Activated naive CD4-positive, alpha-beta T cell treated with anti-CD3 and anti-CD28 coated beads, Interleukin-2, amount 10 ng/mL, durations not matched to agents 7 days and 5 days (primary cell): ENCODE results near the gene SLC1A3.

Experiments used
- CTCF ChIA-PET: fragments of 350-600 bp; sonication (Branson Sonifier 250); formaldehyde crosslinking; loops from one replicate; lab custom pipeline; 2021; ENCODE audit warnings: antibody characterized with exemption; lab: Charles Lee
- DNase-seq: peaks from one replicate; pipeline ENCODE4 v3.0.0-alpha.2; 2020
- H3K27ac Mint-ChIP-seq: one replicate; pipeline ENCODE4 v1.8.0; 2021; ENCODE audit warnings: mild to moderate bottlenecking, moderate library complexity, mixed read lengths
- H3K27me3 Mint-ChIP-seq: one replicate; pipeline ENCODE4 v1.8.0; 2021; ENCODE audit warnings: mild to moderate bottlenecking, mixed read lengths
- H3K36me3 Mint-ChIP-seq: one replicate; pipeline ENCODE4 v1.8.0; 2021; ENCODE audit warnings: mixed read lengths
- H3K4me1 Mint-ChIP-seq: one replicate; pipeline ENCODE4 v1.8.0; 2021; ENCODE audit warnings: mixed read lengths
- H3K4me3 Mint-ChIP-seq: one replicate; pipeline ENCODE4 v1.8.0; 2021; ENCODE audit warnings: mild to moderate bottlenecking, moderate library complexity, mixed read lengths
- H3K9me3 Mint-ChIP-seq: one replicate; pipeline ENCODE4 v1.8.0; 2021; ENCODE audit warnings: mixed read lengths

SLC1A3 gene

GRCh38 chr5:36610621-36611020 lies 4.2 kb downstream of the SLC1A3 start:
- CTCF ChIA-PET: interaction anchor here (0.6 kb wide), 1 partner anchor 310 kb away, joined by 3 read pairs; no protein-coding TSS in a partner anchor
- Mint-ChIP-seq H3K27ac (no peak overlapping the region), H3K4me3 (no peak overlapping the region), H3K9me3 (no peaks in the 10 kb centered on the region), H3K36me3 (no peaks in the 10 kb centered on the region), H3K4me1 (peaks cover 18% of the 10 kb centered on the region), H3K27me3 (peaks cover 28% of the 10 kb centered on the region)
- no peak for DNase-seq

GRCh38 chr5:36611520-36612274 lies 5.3 kb downstream of the SLC1A3 start:
- H3K9me3 Mint-ChIP-seq: no peaks in the 10 kb centered on the region
- CTCF ChIA-PET: no interaction called here

GRCh38 chr5:36613241-36613640 lies 6.8 kb downstream of the SLC1A3 start:
- CTCF ChIA-PET: interaction anchor here (0.7 kb wide), 1 partner anchor 12 kb away, joined by 3 read pairs; no protein-coding TSS in a partner anchor
- Mint-ChIP-seq H3K4me1 (no peaks in the 10 kb centered on the region), H3K27me3 (peaks cover 7% of the 10 kb centered on the region), H3K36me3 (no peaks in the 10 kb centered on the region), H3K4me3 (no peak overlapping the region), H3K27ac (no peak overlapping the region), H3K9me3 (no peaks in the 10 kb centered on the region)
- no peak for DNase-seq

More at GRCh38 chr5:36611520-36612274, 5.3 kb downstream of the SLC1A3 start:
- H3K4me1 Mint-ChIP-seq: peaks cover 7% of the 10 kb centered on the region
- H3K27me3 Mint-ChIP-seq: peaks cover 19% of the 10 kb centered on the region
- H3K27ac Mint-ChIP-seq: no peak overlapping the region
- no peak overlapping the region for H3K4me3 Mint-ChIP-seq
- H3K36me3 Mint-ChIP-seq: no peaks in the 10 kb centered on the region
- no peak for DNase-seq

GRCh38 chr5:36613771-36614656 lies 7.6 kb downstream of the SLC1A3 start:
- CTCF ChIA-PET: interaction anchor here (0.7 kb wide), 1 partner anchor 13 kb away, joined by 3 read pairs; no protein-coding TSS in a partner anchor

GRCh38 chr5:36614657-36615308 lies 8.4 kb downstream of the SLC1A3 start:
- peaks cover 9% of the 10 kb centered on the region for H3K27me3 Mint-ChIP-seq
- H3K4me1 Mint-ChIP-seq: no peaks in the 10 kb centered on the region
- H3K9me3 Mint-ChIP-seq: no peaks in the 10 kb centered on the region
- no peak overlapping the region for H3K27ac Mint-ChIP-seq
- DNase-seq: no peak
- H3K36me3 Mint-ChIP-seq: no peaks in the 10 kb centered on the region
- CTCF ChIA-PET: no interaction called here
- H3K4me3 Mint-ChIP-seq: no peak overlapping the region

More at GRCh38 chr5:36613771-36614656, 7.6 kb downstream of the SLC1A3 start:
- Mint-ChIP-seq H3K4me1 (no peaks in the 10 kb centered on the region), H3K9me3 (no peaks in the 10 kb centered on the region), H3K36me3 (no peaks in the 10 kb centered on the region), H3K27ac (no peak overlapping the region), H3K27me3 (peaks cover 6% of the 10 kb centered on the region), H3K4me3 (no peak overlapping the region)
- DNase-seq: no peak

GRCh38 chr5:36619012-36619635 lies 12.7 kb downstream of the SLC1A3 start:
- CTCF ChIA-PET: no interaction called here
- DNase-seq: no peak
- H3K36me3 Mint-ChIP-seq: no peaks in the 10 kb centered on the region
- H3K27me3 Mint-ChIP-seq: peaks cover 18% of the 10 kb centered on the region
- H3K4me3 Mint-ChIP-seq: no peak overlapping the region
- no peaks in the 10 kb centered on the region for H3K4me1 Mint-ChIP-seq
- H3K27ac Mint-ChIP-seq: no peak overlapping the region
- H3K9me3 Mint-ChIP-seq: no peaks in the 10 kb centered on the region

GRCh38 chr5:36621985-36622384 lies 15.6 kb downstream of the SLC1A3 start:
- Mint-ChIP-seq H3K9me3 (no peaks in the 10 kb centered on the region), H3K4me3 (no peak overlapping the region), H3K27ac (no peak overlapping the region), H3K36me3 (no peaks in the 10 kb centered on the region), H3K4me1 (no peaks in the 10 kb centered on the region), H3K27me3 (peaks cover 21% of the 10 kb centered on the region)
- CTCF ChIA-PET: no interaction called here
- no peak for DNase-seq

GRCh38 chr5:36623832-36624231 lies 17.4 kb downstream of the SLC1A3 start:
- Mint-ChIP-seq H3K36me3 (no peaks in the 10 kb centered on the region), H3K9me3 (no peaks in the 10 kb centered on the region), H3K27ac (no peak overlapping the region), H3K4me3 (no peak overlapping the region), H3K27me3 (peaks cover 21% of the 10 kb centered on the region), H3K4me1 (no peaks in the 10 kb centered on the region)
- DNase-seq: no peak
- CTCF ChIA-PET: no interaction called here

GRCh38 chr5:36624277-36624676 lies 17.9 kb downstream of the SLC1A3 start:
- H3K4me3 Mint-ChIP-seq: no peak overlapping the region
- H3K36me3 Mint-ChIP-seq: no peaks in the 10 kb centered on the region
- no peak for DNase-seq
- H3K4me1 Mint-ChIP-seq: no peaks in the 10 kb centered on the region
- CTCF ChIA-PET: no interaction called here
- no peaks in the 10 kb centered on the region for H3K9me3 Mint-ChIP-seq
- peaks cover 16% of the 10 kb centered on the region for H3K27me3 Mint-ChIP-seq
- H3K27ac Mint-ChIP-seq: no peak overlapping the region

GRCh38 chr5:36628695-36629094 lies 22.3 kb downstream of the SLC1A3 start:
- H3K4me3 Mint-ChIP-seq: no peak overlapping the region
- CTCF ChIA-PET: no interaction called here
- H3K36me3 Mint-ChIP-seq: no peaks in the 10 kb centered on the region
- H3K27ac Mint-ChIP-seq: no peak overlapping the region
- H3K27me3 Mint-ChIP-seq: peaks cover 15% of the 10 kb centered on the region
- H3K4me1 Mint-ChIP-seq: no peaks in the 10 kb centered on the region
- no peaks in the 10 kb centered on the region for H3K9me3 Mint-ChIP-seq
- DNase-seq: no peak

- no peak for DNase-seq
- H3K4me3 Mint-ChIP-seq: no peak overlapping the region
- no peaks in the 10 kb centered on the region for H3K4me1 Mint-ChIP-seq
- no peak overlapping the region for H3K27ac Mint-ChIP-seq
- CTCF ChIA-PET: no interaction called here
- H3K36me3 Mint-ChIP-seq: no peaks in the 10 kb centered on the region
- peaks cover 9% of the 10 kb centered on the region for H3K27me3 Mint-ChIP-seq
- H3K9me3 Mint-ChIP-seq: no peaks in the 10 kb centered on the region
Observed at GRCh38 chr5:36629729-36630128, 23.3 kb downstream of the SLC1A3 start.

GRCh38 chr5:36630201-36631145 lies 24.1 kb downstream of the SLC1A3 start:
- Mint-ChIP-seq H3K4me1 (no peaks in the 10 kb centered on the region), H3K4me3 (no peak overlapping the region), H3K9me3 (no peaks in the 10 kb centered on the region), H3K27ac (no peak overlapping the region), H3K27me3 (peaks cover 9% of the 10 kb centered on the region), H3K36me3 (no peaks in the 10 kb centered on the region)
- no peak for DNase-seq
- CTCF ChIA-PET: no interaction called here

GRCh38 chr5:36631154-36631553 lies 24.7 kb downstream of the SLC1A3 start:
- H3K9me3 Mint-ChIP-seq: no peaks in the 10 kb centered on the region
- no peak for DNase-seq
- H3K36me3 Mint-ChIP-seq: no peaks in the 10 kb centered on the region
- CTCF ChIA-PET: no interaction called here
- H3K4me1 Mint-ChIP-seq: no peaks in the 10 kb centered on the region
- no peak overlapping the region for H3K4me3 Mint-ChIP-seq
- peaks cover 9% of the 10 kb centered on the region for H3K27me3 Mint-ChIP-seq
- no peak overlapping the region for H3K27ac Mint-ChIP-seq
